ENCODE measurements around the gene MYO3B.

Gene MYO3B

DNA sequence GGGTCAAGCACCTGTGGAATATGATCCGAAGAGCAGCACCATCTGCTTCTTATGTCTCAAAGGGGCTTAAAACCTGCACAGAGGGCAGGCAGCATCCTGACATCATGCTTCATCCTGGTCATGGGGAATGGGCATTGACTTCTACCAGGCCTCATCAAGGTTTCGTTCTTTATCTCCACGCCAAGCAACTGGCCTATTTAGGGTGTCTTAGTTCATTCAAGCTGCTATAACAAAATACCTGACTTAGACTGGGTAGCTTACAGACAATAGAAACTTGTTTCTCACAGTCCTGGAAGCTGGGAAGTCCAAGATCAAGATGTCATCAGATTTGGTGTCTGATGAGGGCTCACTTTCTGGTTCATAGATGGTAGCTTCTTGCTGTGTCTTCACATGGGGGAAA lies 69.4 kb downstream of the MYO3B start:
- TF ChIP-seq USF1 (IDR thresholded peaks at IDR 0.05) (no peak), FOXM1 (IDR thresholded peaks at IDR 0.05; ENCODE audit: borderline replicate concordance, low read depth) (no peak), YY1 (IDR thresholded peaks at IDR 0.05; ENCODE audit: low read depth) (no peak), TAF1 (IDR thresholded peaks at IDR 0.05; ENCODE audit: low read depth) (no peak), EGR1 (IDR thresholded peaks at IDR 0.05) (no peak), TEAD4 (IDR thresholded peaks at IDR 0.05) (no peak), ZBTB7A (IDR thresholded peaks at IDR 0.05; ENCODE audit: low read depth) (no peak), CREB1 (IDR thresholded peaks at IDR 0.05; ENCODE audit: low read depth) (no peak), CEBPB (IDR thresholded peaks at IDR 0.05) (no peak), NFIC (IDR thresholded peaks at IDR 0.05) (no peak), RAD21 (IDR thresholded peaks at IDR 0.05; ENCODE audit: low read depth) (no peak)
- TF ChIP-seq, protein P1, sequence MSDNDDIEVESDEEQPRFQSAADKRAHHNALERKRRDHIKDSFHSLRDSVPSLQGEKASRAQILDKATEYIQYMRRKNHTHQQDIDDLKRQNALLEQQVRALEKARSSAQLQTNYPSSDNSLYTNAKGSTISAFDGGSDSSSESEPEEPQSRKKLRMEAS (IDR thresholded peaks at IDR 0.05), result no peak

DNA sequence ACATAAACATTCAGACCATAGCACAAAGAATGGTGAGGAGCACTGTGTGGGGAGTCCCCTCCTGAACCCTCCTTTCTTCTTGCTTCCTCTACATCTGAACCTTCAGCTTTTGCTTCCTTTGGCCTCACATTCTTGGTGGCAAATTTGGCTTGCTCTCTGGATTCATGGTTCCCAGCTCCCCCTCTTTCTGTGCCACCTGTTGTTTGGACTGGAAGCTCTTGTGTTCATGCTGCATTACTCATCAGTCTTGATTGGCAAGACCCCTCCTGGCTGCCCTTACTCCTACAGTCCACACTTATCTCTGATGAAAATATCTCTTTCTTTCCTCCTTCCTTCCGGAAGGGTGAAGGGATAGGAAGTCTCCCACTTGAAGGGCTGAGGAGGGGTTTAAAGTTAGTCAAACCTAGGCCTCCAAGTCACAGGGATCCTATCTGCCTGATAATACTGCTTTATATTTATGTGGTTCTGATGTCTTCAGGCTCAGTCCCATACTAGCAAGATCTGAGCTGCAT lies 70.0 kb downstream of the MYO3B start:
- no peak for TF ChIP-seq NFIC (IDR thresholded peaks at IDR 0.05)

DNA sequence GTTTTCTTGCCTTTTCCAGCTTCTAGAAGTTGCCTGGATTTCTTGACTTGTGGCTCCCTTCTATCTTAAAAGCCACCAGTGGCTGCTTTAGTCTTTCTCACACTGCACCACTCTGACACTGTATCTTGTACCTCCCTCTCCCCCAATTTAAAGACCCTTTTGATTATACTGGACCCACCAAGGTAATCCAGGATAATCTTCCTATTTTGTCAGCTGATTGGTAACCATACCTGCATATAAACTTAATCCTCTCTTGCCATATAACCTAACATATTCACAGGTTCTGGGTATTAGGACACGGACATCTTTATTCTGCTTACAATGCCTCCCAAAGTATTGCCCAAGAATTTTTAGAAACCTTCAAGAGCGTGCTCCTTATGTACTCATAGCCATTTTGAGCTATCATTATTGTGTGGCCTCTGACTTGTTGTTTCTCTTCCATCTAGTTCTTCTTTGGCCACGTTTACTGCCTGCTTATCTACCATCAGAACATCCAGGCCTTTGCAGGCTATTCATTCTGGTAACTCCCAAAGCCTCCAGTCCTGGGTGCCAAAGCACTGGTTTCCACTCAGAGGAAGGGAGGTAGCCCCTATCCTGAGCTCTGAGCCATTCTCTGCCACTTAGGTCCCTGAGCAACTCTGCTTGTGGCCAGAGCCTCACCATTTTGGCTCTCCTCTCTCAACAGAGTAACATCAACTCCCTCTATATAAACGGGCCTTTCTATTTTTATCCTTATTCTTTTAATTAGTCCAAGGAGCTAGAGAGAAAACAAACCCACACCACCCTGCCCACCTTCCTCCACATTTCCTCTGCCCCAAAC lies 70.8 kb downstream of the MYO3B start:
- TF ChIP-seq TAF1 (IDR thresholded peaks at IDR 0.05; ENCODE audit: low read depth), result no peak
- TF ChIP-seq CEBPB (IDR thresholded peaks at IDR 0.05), result no peak
- TF ChIP-seq ZBTB7A (IDR thresholded peaks at IDR 0.05; ENCODE audit: low read depth), result no peak
- no peak for TF ChIP-seq FOXM1 (IDR thresholded peaks at IDR 0.05; ENCODE audit: borderline replicate concordance, low read depth)

GRCh38 chr2:170249761-170250160 lies 71.8 kb downstream of the MYO3B start:
- no peak for TF ChIP-seq CREB1 (IDR thresholded peaks at IDR 0.05; ENCODE audit: low read depth)
- no peak for TF ChIP-seq CEBPB (IDR thresholded peaks at IDR 0.05)
- TF ChIP-seq TAF1 (IDR thresholded peaks at IDR 0.05; ENCODE audit: low read depth), result no peak
- no peak for TF ChIP-seq EGR1 (IDR thresholded peaks at IDR 0.05)
- TF ChIP-seq ZBTB7A (IDR thresholded peaks at IDR 0.05; ENCODE audit: low read depth), result no peak
- TF ChIP-seq, protein P1 (IDR thresholded peaks at IDR 0.05), result no peak
- no peak for TF ChIP-seq RAD21 (IDR thresholded peaks at IDR 0.05; ENCODE audit: low read depth)
- no peak for TF ChIP-seq REST (IDR thresholded peaks at IDR 0.05; ENCODE audit: low read depth)
- no peak for TF ChIP-seq USF1 (IDR thresholded peaks at IDR 0.05)

- TF ChIP-seq YY1 (IDR thresholded peaks at IDR 0.05; ENCODE audit: low read depth), result no peak
- TF ChIP-seq RAD21 (IDR thresholded peaks at IDR 0.05; ENCODE audit: low read depth), result no peak
- TF ChIP-seq EP300 (IDR thresholded peaks at IDR 0.05; ENCODE audit: borderline replicate concordance), result no peak
Observed at GRCh38 chr2:170250584-170250983, 72.6 kb downstream of the MYO3B start.

GRCh38 chr2:170252414-170252813 lies 74.5 kb downstream of the MYO3B start:
- TF ChIP-seq CEBPB (IDR thresholded peaks at IDR 0.05) (no peak), RAD21 (IDR thresholded peaks at IDR 0.05; ENCODE audit: low read depth) (no peak)

GRCh38 chr2:170253721-170254230 lies 75.8 kb downstream of the MYO3B start:
- TF ChIP-seq CEBPB (IDR thresholded peaks at IDR 0.05) (no peak), REST (IDR thresholded peaks at IDR 0.05; ENCODE audit: low read depth) (no peak), FOXM1 (IDR thresholded peaks at IDR 0.05; ENCODE audit: borderline replicate concordance, low read depth) (no peak), USF1 (IDR thresholded peaks at IDR 0.05) (no peak), ZBTB7A (IDR thresholded peaks at IDR 0.05; ENCODE audit: low read depth) (no peak), TEAD4 (IDR thresholded peaks at IDR 0.05) (no peak)
